DOHH2 (cell line): Measurements from ENCODE around the gene SHLD2.

ENCODE experiments used
- EZH2phosphoT487 ChIP-seq: fragments of 200-600 bp; sonication (generic); IDR thresholded peaks from 2 replicates; pipeline ENCODE4 v1.6.1; 2017; ENCODE audit warnings: borderline replicate concordance, mild to moderate bottlenecking, antibody characterized with exemption, low read length, moderate library complexity, mixed read lengths
- TF ChIP-seq, protein P1 (sequence below): fragments of 200-600 bp; sonication (generic); IDR thresholded peaks from one replicate; pipeline ENCODE4 v1.5.1; 2014; ENCODE audit warnings: antibody characterized with exemption, mild to moderate bottlenecking, low read depth, low read length; ENCODE audit not compliant: poor library complexity, severe bottlenecking

DNA sequence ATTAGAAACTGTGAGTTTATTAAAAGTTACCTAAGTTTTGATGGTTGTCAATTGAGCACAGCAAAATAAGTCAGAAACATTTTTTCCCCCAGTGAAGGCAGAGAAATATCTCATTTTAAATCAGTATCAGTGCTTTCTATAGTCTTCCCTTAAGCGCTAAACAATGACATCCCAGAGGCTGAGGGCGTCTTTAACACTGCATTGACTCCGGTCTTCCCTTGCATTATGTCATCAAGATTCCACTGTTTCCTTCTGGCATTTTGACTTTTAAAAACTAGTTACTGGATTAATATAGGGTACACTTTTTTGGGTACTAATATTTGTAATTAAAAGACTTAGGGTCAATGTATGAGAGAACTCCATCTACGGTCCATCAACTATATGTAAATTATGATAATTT is 4.2 kb upstream of the SHLD2 start:
- TF ChIP-seq, protein P1, sequence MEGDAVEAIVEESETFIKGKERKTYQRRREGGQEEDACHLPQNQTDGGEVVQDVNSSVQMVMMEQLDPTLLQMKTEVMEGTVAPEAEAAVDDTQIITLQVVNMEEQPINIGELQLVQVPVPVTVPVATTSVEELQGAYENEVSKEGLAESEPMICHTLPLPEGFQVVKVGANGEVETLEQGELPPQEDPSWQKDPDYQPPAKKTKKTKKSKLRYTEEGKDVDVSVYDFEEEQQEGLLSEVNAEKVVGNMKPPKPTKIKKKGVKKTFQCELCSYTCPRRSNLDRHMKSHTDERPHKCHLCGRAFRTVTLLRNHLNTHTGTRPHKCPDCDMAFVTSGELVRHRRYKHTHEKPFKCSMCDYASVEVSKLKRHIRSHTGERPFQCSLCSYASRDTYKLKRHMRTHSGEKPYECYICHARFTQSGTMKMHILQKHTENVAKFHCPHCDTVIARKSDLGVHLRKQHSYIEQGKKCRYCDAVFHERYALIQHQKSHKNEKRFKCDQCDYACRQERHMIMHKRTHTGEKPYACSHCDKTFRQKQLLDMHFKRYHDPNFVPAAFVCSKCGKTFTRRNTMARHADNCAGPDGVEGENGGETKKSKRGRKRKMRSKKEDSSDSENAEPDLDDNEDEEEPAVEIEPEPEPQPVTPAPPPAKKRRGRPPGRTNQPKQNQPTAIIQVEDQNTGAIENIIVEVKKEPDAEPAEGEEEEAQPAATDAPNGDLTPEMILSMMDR: no peak
- TF ChIP-seq EZH2phosphoT487: no peak
